ENCODE data around the gene SLC35F1.

- TF ChIP-seq ZFP30 (CRISPR knock-in tag; IDR thresholded peaks at IDR 0.05): no peak
- TF ChIP-seq ARNTL (CRISPR knock-in tag; IDR thresholded peaks at IDR 0.05; ENCODE audit: borderline replicate concordance, low read depth): no peak
- TF ChIP-seq CREB5 (CRISPR knock-in tag; IDR thresholded peaks at IDR 0.05; ENCODE audit: low read depth): no peak
- no peak for TF ChIP-seq ZFP3 (CRISPR knock-in tag; IDR thresholded peaks at IDR 0.05)
- no peak for TF ChIP-seq TCF4 (CRISPR knock-in tag; IDR thresholded peaks at IDR 0.05; ENCODE audit: borderline replicate concordance)
Observed at GRCh38 chr6:117918454-117918853, 11.4 kb downstream of the SLC35F1 start.
